Right ventricle myocardium superior (tissue), 1 donor: ENCODE results near the gene MSI1. TPM values are rescaled to one million over a fixed set of nuclear protein-coding genes. Genes with fewer than 3 reads are reported as not detected.
"Not testable (repeated sequence)": the region's sequence is repeated elsewhere in the genome, so short reads cannot be mapped to it uniquely, and the experiment has no call there.

Source experiments
- ATAC-seq: fragments of 200-7000 bp; cut with Tn5 transposase; one replicate; pipeline ENCODE4 v1.9.1; 2020; ENCODE audit warnings: mild to moderate bottlenecking; ENCODE audit not compliant: poor library complexity
- DNase-seq: peaks from one replicate; pipeline ENCODE4 v3.0.0-alpha.2; 2020
- intact Hi-C: fragments of 100-400 bp; cut with DNase I; formaldehyde crosslinking; loops from one replicate; pipeline ENCODE4 v1.11.2; 2022
- total RNA-seq: library from RNA; stranded (reverse); fragmentation: NEBNext Ultra II Directional; extraction: Animal tissue kit (Norgen Biotek cat#: 25700); gene quantifications from one replicate; pipeline ENCODE4 v1.2.1, GENCODE V29; 2021
- donor health status: DM: no; HTN: yes; CAD: no; lungs with severe emphysema.

The MSI1 gene
- total RNA-seq, 1 donor from 2014 or later: 5.4 TPM

GRCh38 chr12:120337730-120338129 lies 31.2 kb downstream of the MSI1 start:
- DNase-seq (no peak), ATAC-seq (no peak)
- intact Hi-C loops: no loop called here

GRCh38 chr12:120336392-120336791 lies 32.6 kb downstream of the MSI1 start:
- DNase-seq, intact Hi-C loops, ATAC-seq: not testable (repeated sequence)

- peak; percentile 74 for DNase-seq
- ATAC-seq, intact Hi-C loops: not testable (repeated sequence)
These were observed 33.5 kb downstream of the MSI1 start for GRCh38 chr12:120335447-120335846.

- intact Hi-C loops: no loop called here
- DNase-seq (no peak), ATAC-seq (no peak)
These were observed 36.4 kb downstream of the MSI1 start for GRCh38 chr12:120332523-120332922.

- DNase-seq (no peak), ATAC-seq (no peak)
- intact Hi-C loops: no loop called here
These were observed 36.9 kb downstream of the MSI1 start for GRCh38 chr12:120332041-120332440.

GRCh38 chr12:120331390-120331789 lies 37.6 kb downstream of the MSI1 start:
- DNase-seq (no peak), ATAC-seq (no peak)
- intact Hi-C loops: no loop called here

- no peak for DNase-seq
- no peak for ATAC-seq
- intact Hi-C loops: loop anchor here (10.0 kb wide), 1 partner anchor 107 kb away; the partner anchor contains the start of gene COX6A1
These were observed 40.7 kb downstream of the MSI1 start for GRCh38 chr12:120328228-120328627.

GRCh38 chr12:120327593-120327992 lies 41.4 kb downstream of the MSI1 start, which contains the start of gene PLA2G1B:
Gene PLA2G1B (minus strand): TSS chr12:120327779. CDS start chr12:120327753, 26 bp downstream.
- ATAC-seq (no peak), DNase-seq (no peak)
- intact Hi-C loops: loop anchor here (10.0 kb wide), 1 partner anchor 107 kb away; the partner anchor contains the start of gene COX6A1

- no peak for ATAC-seq
- DNase-seq: no peak
- intact Hi-C loops: loop anchor here (10.0 kb wide), 1 partner anchor 110 kb away; the partner anchor contains the start of gene COX6A1
These were observed 44.0 kb downstream of the MSI1 start for GRCh38 chr12:120324841-120325417.

GRCh38 chr12:120323772-120324171 lies 45.2 kb downstream of the MSI1 start:
- intact Hi-C loops: loop anchor here (10.0 kb wide), 1 partner anchor 111 kb away; the partner anchor contains the start of gene COX6A1
- DNase-seq (no peak), ATAC-seq (no peak)

- ATAC-seq: no peak
These were observed 47.4 kb downstream of the MSI1 start for GRCh38 chr12:120321382-120322202.

GRCh38 chr12:120317224-120318105 lies 51.5 kb downstream of the MSI1 start:
- intact Hi-C loops: no loop called here
- peak; percentile 99 for ATAC-seq
- DNase-seq: peak; percentile 100

More at GRCh38 chr12:120321382-120322202, 47.4 kb downstream of the MSI1 start:
- intact Hi-C loops: loop anchor here (10.0 kb wide), 1 partner anchor 113 kb away; the partner anchor contains the start of gene COX6A1
- DNase-seq: no peak

- intact Hi-C loops: no loop called here
- ATAC-seq: no peak
- no peak for DNase-seq
These were observed 52.2 kb downstream of the MSI1 start for GRCh38 chr12:120316798-120317223.

GRCh38 chr12:120314220-120314619 lies 54.7 kb downstream of the MSI1 start:
- intact Hi-C loops: no loop called here
- DNase-seq (no peak), ATAC-seq (no peak)

- ATAC-seq (peak; percentile 97), DNase-seq (peak; percentile 91)
- intact Hi-C loops: no loop called here
These were observed 66.8 kb downstream of the MSI1 start, which contains the start of gene SIRT4 for GRCh38 chr12:120301962-120302815. Gene SIRT4 (plus strand): TSS chr12:120302321. CDS start chr12:120303562, 1,241 bp downstream.

- intact Hi-C loops: no loop called here
- DNase-seq: peak; percentile 59
- peak; percentile 73 for ATAC-seq
These were observed 76.1 kb downstream of the MSI1 start, which contains the start of gene RNU4-1 for GRCh38 chr12:120292661-120293531. Gene RNU4-1 (minus strand): TSS chr12:120293237.

GRCh38 chr12:120292411-120292660 lies 76.6 kb downstream of the MSI1 start:
- ATAC-seq: peak; percentile 11
- intact Hi-C loops: no loop called here
- no peak for DNase-seq
